SK-N-SH (cell line): ENCODE results near the gene AFF3. TPM values are rescaled to one million over a fixed set of nuclear protein-coding genes. Genes with fewer than 3 reads are reported as not detected.

ENCODE experiments used
- CTCF ChIA-PET: fragments of 300-600, 350-600 bp; formaldehyde crosslinking; extraction: SDS; loops from one replicate; lab custom pipeline; 2021; lab: Yijun Ruan, JAX
- POLR2A ChIA-PET: fragments of 350-600 bp; sonication (Branson Sonifier 250); formaldehyde crosslinking; extraction: SDS; loops from one replicate; lab custom pipeline; 2020; ENCODE audit warnings: antibody characterized with exemption, inconsistent platforms; lab: Yijun Ruan, JAX
- DNase-seq: peaks from one replicate; pipeline ENCODE4 v3.0.0; 2012
- H2AFZ ChIP-seq: fragments of 200-600 bp; sonication (generic); 2 replicates; pipeline ENCODE4 v1.8.1; 2016; ENCODE audit warnings: antibody characterized with exemption, mild to moderate bottlenecking, low read depth
- H3F3A ChIP-seq: fragments of 200-600 bp; sonication (generic); replicated peaks from 2 replicates; pipeline ENCODE3; 2016; ENCODE audit warnings: antibody characterized with exemption, mild to moderate bottlenecking; ENCODE audit not compliant: insufficient read depth
- H3K27ac ChIP-seq, 2 experiments: fragments of 200-500 bp in 1 of 2; fragments of 200-600 bp in 1 of 2; sonication (Bioruptor generic) in 1 of 2; sonication (generic), shearing (Covaris generic) in 1 of 2; 2 replicates each; pipeline versions ENCODE4 v1.5.1 to v1.6.1; 2014 to 2016; ENCODE audit warnings: low read depth in 2 of 2, inconsistent platforms in 1 of 2, low read length in 1 of 2, mild to moderate bottlenecking in 1 of 2, mixed read lengths in 1 of 2
- H3K27me3 ChIP-seq: fragments of 200-600 bp; sonication (generic), shearing (Covaris generic); 2 replicates; pipeline ENCODE4 v1.6.1; 2016; ENCODE audit warnings: mixed run types; ENCODE audit not compliant: insufficient read depth
- H3K36me3 ChIP-seq, 2 experiments: fragments of 200-500 bp in 1 of 2; fragments of 200-600 bp in 1 of 2; sonication (Bioruptor generic) in 1 of 2; sonication (generic) in 1 of 2; replicated peaks in 1 of 2; 2 replicates each; pipeline versions ENCODE3 to v1.5.1; 2014 to 2016; ENCODE audit warnings: low read length in 1 of 2, mild to moderate bottlenecking in 1 of 2; ENCODE audit not compliant: insufficient read depth in 2 of 2, control insufficient read depth in 1 of 2
- H3K4me1 ChIP-seq, 2 experiments: fragments of 200-500 bp in 1 of 2; fragments of 200-600 bp in 1 of 2; sonication (Bioruptor generic) in 1 of 2; sonication (generic), shearing (Covaris generic) in 1 of 2; 2 replicates each; pipeline versions ENCODE4 v1.5.1 to v1.6.1; 2014 to 2016; ENCODE audit warnings: low read depth in 1 of 2, low read length in 1 of 2, mixed run types in 1 of 2; ENCODE audit not compliant: insufficient read depth in 2 of 2, control insufficient read depth in 1 of 2
- H3K4me2 ChIP-seq: fragments of 200-600 bp; sonication (generic), shearing (Covaris generic); 2 replicates; pipeline ENCODE4 v1.6.1; 2017; ENCODE audit warnings: mixed run types
- H3K4me3 ChIP-seq, 2 experiments: fragments of 200-500 bp in 1 of 2; fragments of 200-600 bp in 1 of 2; sonication (Bioruptor generic) in 1 of 2; sonication (generic), shearing (Covaris generic) in 1 of 2; 2 replicates each; pipeline versions ENCODE4 v1.5.1 to v1.8.1; 2014 to 2016; ENCODE audit warnings: low read depth in 2 of 2, inconsistent platforms in 1 of 2, low read length in 1 of 2, mild to moderate bottlenecking in 1 of 2, mixed read lengths in 1 of 2, moderate library complexity in 1 of 2
- H3K79me2 ChIP-seq: fragments of 200-600 bp; sonication (generic); 2 replicates; pipeline ENCODE4 v1.8.1; 2017; ENCODE audit warnings: mild to moderate bottlenecking; ENCODE audit not compliant: insufficient read depth
- H3K9ac ChIP-seq: fragments of 200-600 bp; sonication (generic); 2 replicates; pipeline ENCODE4 v1.6.1; 2017; ENCODE audit warnings: mixed run types
- H3K9me2 ChIP-seq: fragments of 200-600 bp; sonication (generic); 2 replicates; pipeline ENCODE4 v1.6.1; 2017; ENCODE audit warnings: mixed run types
- H3K9me3 ChIP-seq: fragments of 200-600 bp; sonication (generic); 2 replicates; pipeline ENCODE4 v1.6.1; 2017; ENCODE audit warnings: mixed run types, mild to moderate bottlenecking, moderate library complexity
- H4K20me1 ChIP-seq: fragments of 200-600 bp; sonication (generic); 2 replicates; pipeline ENCODE4 v1.6.1; 2017; ENCODE audit warnings: mild to moderate bottlenecking, mixed run types; ENCODE audit not compliant: insufficient read depth
- CHD2 ChIP-seq: fragments of 150-350 bp; IDR thresholded peaks from 2 replicates; pipeline ENCODE4 v1.6.1; 2018; ENCODE audit warnings: low read length; ENCODE audit not compliant: partially characterized antibody
- EZH2phosphoT487 ChIP-seq: fragments of 200-600 bp; sonication (generic); IDR thresholded peaks from 2 replicates; pipeline ENCODE4 v1.6.1; 2017; ENCODE audit warnings: low read depth, mixed run types, mild to moderate bottlenecking, antibody characterized with exemption, moderate library complexity, borderline replicate concordance
- GATA2 ChIP-seq: sonication (generic); formaldehyde crosslinking; IDR thresholded peaks from 2 replicates; pipeline ENCODE4 v1.5.0; 2020; ENCODE audit warnings: mild to moderate bottlenecking, missing genetic modification reagents
- JUND ChIP-seq: IDR thresholded peaks from 2 replicates; pipeline ENCODE4 v1.4.0; 2012
- NFIC ChIP-seq: IDR thresholded peaks from 2 replicates; pipeline ENCODE4 v1.4.0; 2012; ENCODE audit warnings: borderline replicate concordance
- RCOR1 ChIP-seq: fragments of 150-350 bp; IDR thresholded peaks from 2 replicates; pipeline ENCODE4 v1.6.1; 2017; ENCODE audit warnings: antibody characterized with exemption, low read length
- SMC3 ChIP-seq: IDR thresholded peaks from 2 replicates; pipeline ENCODE4 v1.6.1; 2012; ENCODE audit warnings: low read depth, low read length, improper control_type of control experiment
- YY1 ChIP-seq: IDR thresholded peaks from 2 replicates; pipeline ENCODE4 v1.4.0; 2012; ENCODE audit warnings: low read depth, mild to moderate bottlenecking
- WGBS: methylation state at CpG from one replicate; pipeline ENCODE4 v1.1.6; 2017; ENCODE audit warnings: low lambda C conversion rate; 5-methylcytosine and 5-hydroxymethylcytosine counted together
- polyA plus RNA-seq, 3 experiments: library from polyadenylated mRNA; depleted of rRNA; stranded (reverse); fragments of >200 nt; gene quantifications; 2 replicates each; pipeline ENCODE4 v1.2.3, GENCODE V29; 2012
- TF ChIP-seq, protein P1 (sequence below): IDR thresholded peaks from 2 replicates; pipeline ENCODE4 v1.4.0; 2012; ENCODE audit warnings: low read depth, borderline replicate concordance

The AFF3 gene
- polyA plus RNA-seq, 1 of the 3 experiments (the other 2 are of a cell fraction) = 0.36 TPM

DNA sequence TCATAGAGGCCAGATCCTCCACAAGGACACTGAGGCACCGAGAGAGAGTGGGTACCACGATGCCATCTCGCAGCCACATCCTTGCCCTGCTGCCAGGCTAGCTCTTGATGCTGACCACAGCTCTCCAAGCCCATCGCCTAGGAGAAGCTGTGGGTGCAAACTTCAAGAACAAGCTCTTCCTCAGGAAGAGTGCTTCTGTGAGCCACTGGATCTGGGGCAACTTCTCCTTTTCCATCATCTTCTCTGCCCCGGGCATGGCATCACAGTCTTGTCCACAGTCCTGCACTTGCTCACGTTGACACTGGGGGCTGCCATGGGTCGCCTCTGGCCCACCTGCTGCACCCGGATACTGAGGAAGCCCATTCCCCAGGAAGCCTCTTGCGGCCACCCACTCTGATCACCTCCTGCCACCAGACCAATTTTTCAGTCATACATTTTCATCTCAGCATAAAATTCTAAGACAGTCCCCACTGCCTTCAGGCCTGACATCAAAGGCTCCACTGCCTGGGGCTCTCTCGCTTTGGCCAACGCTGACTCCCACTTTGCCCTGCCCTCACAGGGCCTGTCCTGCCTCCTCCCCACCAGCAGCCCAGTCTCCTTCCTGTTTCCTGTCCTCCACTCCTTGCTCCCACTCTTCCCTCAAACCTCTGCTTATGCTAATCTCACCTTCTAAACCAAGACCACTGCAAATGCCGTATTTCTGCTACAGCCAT, 243.9 kb downstream of the AFF3 start:
- ChIA-PET CTCF (interaction anchor here (1.1 kb wide), 1 partner anchor 13 kb away, joined by 4 read pairs; no protein-coding TSS in a partner anchor), POLR2A (no interaction called here)
- H3K4me3 ChIP-seq = no peak overlapping the region
- H3K27me3 ChIP-seq = no peaks in the 10 kb centered on the region
- no peaks in the 10 kb centered on the region for H3K79me2 ChIP-seq
- H2AFZ ChIP-seq = no peak overlapping the region
- H3K9me2 ChIP-seq = no peaks in the 10 kb centered on the region
- H3K9ac ChIP-seq = no peak overlapping the region
- no peak for DNase-seq
- H3K4me1 ChIP-seq = no peaks in the 10 kb centered on the region; a peak in 1 of 4 replicates
- TF ChIP-seq EZH2phosphoT487 (no peak), JUND (no peak), SMC3 (no peak), RCOR1 (no peak)
- H3F3A ChIP-seq = no peaks in the 10 kb centered on the region
- no peak overlapping the region for H3K27ac ChIP-seq
- no peak overlapping the region for H3K4me2 ChIP-seq
- H4K20me1 ChIP-seq = no peaks in the 10 kb centered on the region
- H3K36me3 ChIP-seq = no peaks in the 10 kb centered on the region
- no peaks in the 10 kb centered on the region for H3K9me3 ChIP-seq
- 89% methylated on average over 12 of the region's 12 CpGs for WGBS

DNA sequence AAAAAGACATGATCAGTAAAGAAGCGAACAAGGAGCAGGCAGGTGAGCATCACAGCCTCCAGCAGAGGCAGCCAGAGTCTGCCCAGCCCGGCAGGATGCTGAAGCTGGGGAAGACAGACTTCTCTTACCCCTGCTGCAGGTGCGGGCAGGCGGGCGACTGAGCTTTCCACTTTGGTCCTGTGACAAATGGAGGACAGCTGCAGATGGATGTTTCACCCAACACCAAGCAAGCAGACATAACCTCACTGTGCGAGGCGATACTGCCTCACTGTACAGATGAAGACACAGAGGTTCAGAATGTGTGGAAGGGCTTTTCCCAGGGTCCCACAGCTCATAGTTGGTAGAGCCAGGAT, 251.0 kb downstream of the AFF3 start:
- peaks cover 0 to 14% of the 10 kb centered on the region in 2 experiments; a peak in 1 of 4 replicates for H3K4me1 ChIP-seq
- TF ChIP-seq, protein P1, sequence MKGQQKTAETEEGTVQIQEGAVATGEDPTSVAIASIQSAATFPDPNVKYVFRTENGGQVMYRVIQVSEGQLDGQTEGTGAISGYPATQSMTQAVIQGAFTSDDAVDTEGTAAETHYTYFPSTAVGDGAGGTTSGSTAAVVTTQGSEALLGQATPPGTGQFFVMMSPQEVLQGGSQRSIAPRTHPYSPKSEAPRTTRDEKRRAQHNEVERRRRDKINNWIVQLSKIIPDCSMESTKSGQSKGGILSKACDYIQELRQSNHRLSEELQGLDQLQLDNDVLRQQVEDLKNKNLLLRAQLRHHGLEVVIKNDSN = no peak
- TF ChIP-seq YY1 = no peak
- ChIA-PET POLR2A (interaction anchor here (0.6 to 0.7 kb wide), 2 partner anchors 18 to 76 kb away, joined by 3 read pairs; no protein-coding TSS in a partner anchor), CTCF (interaction anchor here (1.0 to 1.3 kb wide), 2 partner anchors 8 to 355 kb away, joined by 3 to 5 read pairs; no protein-coding TSS in a partner anchor)
- DNase-seq = no peak
- no peak overlapping the region for H3K4me3 ChIP-seq
- H3K9me2 ChIP-seq = no peaks in the 10 kb centered on the region
- H3F3A ChIP-seq = no peaks in the 10 kb centered on the region
- H3K27ac ChIP-seq = no peak overlapping the region; a peak in 1 of 4 replicates
- H3K9ac ChIP-seq = no peak overlapping the region
- no peak overlapping the region for H2AFZ ChIP-seq
- H3K79me2 ChIP-seq = no peaks in the 10 kb centered on the region
- H3K27me3 ChIP-seq = no peaks in the 10 kb centered on the region
- WGBS = 81% methylated on average over 5 of the region's 7 CpGs
- H3K4me2 ChIP-seq = no peak overlapping the region
- H4K20me1 ChIP-seq = no peaks in the 10 kb centered on the region
- H3K9me3 ChIP-seq = no peaks in the 10 kb centered on the region
- no peaks in the 10 kb centered on the region for H3K36me3 ChIP-seq

DNA sequence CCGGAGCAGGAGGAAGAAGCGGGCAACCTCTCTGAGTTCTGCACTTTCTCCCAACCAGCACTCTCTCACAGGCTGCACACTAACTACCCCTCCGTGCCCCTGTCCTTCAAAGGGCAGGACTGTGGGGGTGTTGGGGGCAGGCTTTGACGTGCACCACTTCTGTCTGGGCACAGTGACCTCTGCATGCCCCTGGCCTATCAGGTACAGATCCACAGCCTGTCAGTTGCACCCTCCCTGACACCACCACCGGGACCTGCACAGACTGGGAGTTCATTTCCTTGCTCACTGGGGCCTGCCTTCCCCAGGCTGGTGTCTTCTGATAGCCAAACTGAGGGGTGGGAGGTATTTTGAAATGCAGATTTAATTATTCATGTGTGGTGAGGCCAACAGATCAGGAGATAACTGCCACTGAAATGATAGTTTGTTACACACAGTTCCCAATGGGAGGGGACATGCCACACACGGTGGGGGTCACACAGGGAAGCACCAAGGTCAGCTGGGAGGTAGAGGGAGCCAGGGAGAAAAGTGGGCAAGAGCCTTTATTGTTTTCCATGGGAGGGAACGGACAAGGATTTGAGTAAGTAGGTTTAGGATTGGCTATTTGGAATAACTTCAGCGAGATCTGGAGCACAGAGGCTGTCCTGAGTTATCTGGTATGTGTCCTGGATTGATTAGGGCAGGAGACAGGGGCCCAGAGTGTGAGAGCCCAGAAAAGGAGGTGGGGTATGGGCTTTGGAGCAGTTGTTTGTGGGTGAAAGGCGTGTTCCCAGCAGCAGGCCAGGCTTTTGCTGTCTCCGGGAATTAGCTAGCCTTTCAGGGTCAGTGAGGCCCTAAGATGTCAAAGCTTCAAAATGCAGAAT, 251.6 kb downstream of the AFF3 start:
- Histone ChIP-seq H3K27ac (no peak overlapping the region; a peak in 1 of 4 replicates), H3K4me3 (no peak overlapping the region), H3K9me3 (no peaks in the 10 kb centered on the region), H3K9me2 (no peaks in the 10 kb centered on the region), H3K79me2 (no peaks in the 10 kb centered on the region), H3K36me3 (no peaks in the 10 kb centered on the region), H3K4me2 (no peak overlapping the region), H3F3A (no peaks in the 10 kb centered on the region), H3K9ac (no peak overlapping the region), H2AFZ (no peak overlapping the region), H3K4me1 (peaks cover 0 to 14% of the 10 kb centered on the region in 2 experiments; a peak in 1 of 4 replicates), H4K20me1 (no peaks in the 10 kb centered on the region), H3K27me3 (no peaks in the 10 kb centered on the region)
- DNase-seq = peak; percentile 34
- POLR2A ChIA-PET = interaction anchor here (0.6 to 0.7 kb wide), 2 partner anchors 17 to 76 kb away, joined by 3 read pairs; no protein-coding TSS in a partner anchor
- WGBS = 79% methylated on average over 8 of the region's 10 CpGs
- CTCF ChIA-PET = interaction anchor here (1.0 kb wide), 1 partner anchor 355 kb away, joined by 3 read pairs; no protein-coding TSS in a partner anchor
- no peak for TF ChIP-seq CHD2
- peak; percentile 67 for TF ChIP-seq GATA2 (CRISPR knock-in tag)
- TF ChIP-seq NFIC = no peak
- TF ChIP-seq, all 33 proteins: peak for 1
